Nephron (organoid): ENCODE data around the gene NCAM1.
"Not testable (repeated sequence)": the region's sequence is repeated elsewhere in the genome, so short reads cannot be mapped to it uniquely, and the experiment has no call there.

ENCODE experiments used
- H3K27ac Mint-ChIP-seq, 3 experiments: 2 replicates each; pipeline ENCODE4 v1.8.0; 2020; ENCODE audit warnings: mixed read lengths in 3 of 3, mild to moderate bottlenecking in 2 of 3, moderate library complexity in 1 of 3
- H3K27me3 Mint-ChIP-seq: 2 replicates; pipeline ENCODE4 v1.8.0; 2021; ENCODE audit warnings: low read depth, mild to moderate bottlenecking, moderate library complexity, mixed read lengths
- H3K36me3 Mint-ChIP-seq: 2 replicates; pipeline ENCODE4 v1.8.0; 2020; ENCODE audit warnings: low read depth, mixed read lengths
- H3K4me1 Mint-ChIP-seq: 2 replicates; pipeline ENCODE4 v1.8.0; 2020; ENCODE audit warnings: mixed read lengths
- H3K4me3 Mint-ChIP-seq, 3 experiments: 2 replicates each; pipeline ENCODE4 v1.8.0; 2020; ENCODE audit warnings: mild to moderate bottlenecking in 3 of 3, mixed read lengths in 3 of 3, moderate library complexity in 2 of 3
- H3K9me3 Mint-ChIP-seq: 2 replicates; pipeline ENCODE4 v1.8.0; 2020; ENCODE audit warnings: mixed read lengths
- CTCF ChIP-seq, 3 experiments: fragments of 200-600 bp; sonication (generic); IDR thresholded peaks; one replicate each; pipeline ENCODE4 v1.5.0; 2021; ENCODE audit warnings: antibody characterized with exemption in 3 of 3; ENCODE audit not compliant: unreplicated experiment in 3 of 3

The NCAM1 gene

DNA sequence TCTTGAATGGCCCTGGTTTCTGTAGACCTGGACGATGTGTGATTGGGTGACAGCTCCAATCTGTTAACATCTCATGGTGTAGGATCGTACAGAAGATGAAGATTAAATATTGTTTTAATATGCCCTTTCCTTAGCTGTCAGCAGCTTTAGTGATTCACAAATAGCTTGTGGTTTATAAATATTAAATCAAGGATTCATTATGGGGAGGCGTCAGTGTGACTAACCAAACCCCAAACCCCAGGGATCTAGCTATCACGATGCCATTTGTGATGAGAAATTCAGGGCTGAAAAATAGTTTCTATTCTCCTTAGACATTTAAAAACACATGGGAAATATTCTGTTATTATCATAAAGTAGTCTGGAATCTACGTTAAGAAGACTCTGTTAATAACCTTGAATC lies 73.4 kb downstream of the NCAM1 start:
- TF ChIP-seq CTCF (IDR thresholded peaks at IDR 0.05; ENCODE audit: unreplicated experiment in 3 of 3): no peak
- Mint-ChIP-seq H3K9me3 (no peaks in the 10 kb centered on the region), H3K27me3 (no peaks in the 10 kb centered on the region), H3K36me3 (peaks cover 7% of the 10 kb centered on the region), H3K4me3 (no peak overlapping the region), H3K4me1 (peaks cover 67% of the 10 kb centered on the region), H3K27ac (no peak overlapping the region)

- H3K4me1 Mint-ChIP-seq: peaks cover 61% of the 10 kb centered on the region
- no peak overlapping the region for H3K27ac Mint-ChIP-seq
- H3K27me3 Mint-ChIP-seq: no peaks in the 10 kb centered on the region
- H3K9me3 Mint-ChIP-seq: no peaks in the 10 kb centered on the region
- no peak overlapping the region for H3K4me3 Mint-ChIP-seq
- no peak for TF ChIP-seq CTCF (IDR thresholded peaks at IDR 0.05; ENCODE audit: unreplicated experiment in 3 of 3)
- H3K36me3 Mint-ChIP-seq: peaks cover 7% of the 10 kb centered on the region
Observed at GRCh38 chr11:113035708-113036107, 74.5 kb downstream of the NCAM1 start.

- Mint-ChIP-seq H3K4me1 (peaks cover 21% of the 10 kb centered on the region), H3K27me3 (no peaks in the 10 kb centered on the region), H3K36me3 (peaks cover 44% of the 10 kb centered on the region), H3K9me3 (peaks cover 4% of the 10 kb centered on the region), H3K27ac (no peak overlapping the region), H3K4me3 (no peak overlapping the region)
- no peak for TF ChIP-seq CTCF (IDR thresholded peaks at IDR 0.05; ENCODE audit: unreplicated experiment in 3 of 3)
Observed at GRCh38 chr11:113043698-113044097, 82.5 kb downstream of the NCAM1 start.

DNA sequence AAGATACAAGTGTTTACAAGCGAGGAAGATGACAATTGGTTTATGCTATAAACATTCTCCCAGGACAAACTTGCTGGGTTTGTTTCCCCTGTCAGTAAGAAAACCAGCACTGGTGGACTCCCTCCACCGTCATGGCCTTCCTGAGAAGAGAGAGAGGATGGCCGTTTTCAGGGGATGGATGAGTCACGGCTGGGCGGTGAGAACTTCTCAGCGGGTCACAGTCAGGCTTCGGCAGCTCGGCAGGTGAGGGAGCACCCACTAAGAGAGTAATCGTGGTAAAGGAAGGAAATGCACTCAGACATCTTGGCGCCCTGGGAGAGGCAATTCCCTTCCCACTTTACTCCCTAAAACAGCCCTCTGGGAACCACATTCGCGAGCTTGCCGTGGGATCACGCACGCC lies 83.9 kb downstream of the NCAM1 start:
- H3K36me3 Mint-ChIP-seq: peaks cover 58% of the 10 kb centered on the region
- peaks cover 8% of the 10 kb centered on the region for H3K9me3 Mint-ChIP-seq
- H3K4me3 Mint-ChIP-seq: no peak overlapping the region
- H3K27ac Mint-ChIP-seq: no peak overlapping the region
- peaks cover 16% of the 10 kb centered on the region for H3K4me1 Mint-ChIP-seq
- no peak for TF ChIP-seq CTCF (IDR thresholded peaks at IDR 0.05; ENCODE audit: unreplicated experiment in 3 of 3)
- no peaks in the 10 kb centered on the region for H3K27me3 Mint-ChIP-seq

DNA sequence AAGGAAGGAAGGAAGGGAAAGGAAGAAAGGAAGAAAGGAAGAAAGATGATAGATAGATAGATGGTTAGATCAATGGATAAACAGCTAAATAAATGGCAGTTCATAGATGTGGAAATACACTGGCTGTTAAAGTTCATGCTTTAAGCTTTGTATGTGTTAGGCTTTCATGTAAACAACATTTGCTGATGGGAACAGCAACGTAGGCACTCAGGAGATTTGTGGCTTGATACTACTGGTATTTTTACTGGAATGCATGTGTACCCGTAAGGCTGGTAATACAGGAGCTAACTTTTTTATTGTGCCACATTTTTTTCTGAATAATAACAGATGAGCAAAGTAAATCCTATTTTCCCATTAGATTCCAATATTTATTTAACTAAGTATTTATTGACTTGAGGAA lies 85.6 kb downstream of the NCAM1 start:
- H3K4me1 Mint-ChIP-seq: peaks cover 13% of the 10 kb centered on the region
- H3K27me3 Mint-ChIP-seq: no peaks in the 10 kb centered on the region
- H3K27ac Mint-ChIP-seq: no peak overlapping the region
- peaks cover 66% of the 10 kb centered on the region for H3K36me3 Mint-ChIP-seq
- no peak overlapping the region for H3K4me3 Mint-ChIP-seq
- TF ChIP-seq CTCF (IDR thresholded peaks at IDR 0.05; ENCODE audit: unreplicated experiment in 3 of 3): no peak
- H3K9me3 Mint-ChIP-seq: peaks cover 8% of the 10 kb centered on the region

GRCh38 chr11:113048820-113049768 lies 87.9 kb downstream of the NCAM1 start:
- Mint-ChIP-seq H3K4me3 (no peak overlapping the region), H3K36me3 (peaks cover 57% of the 10 kb centered on the region), H3K27ac (no peak overlapping the region), H3K9me3 (peaks cover 8% of the 10 kb centered on the region), H3K27me3 (no peaks in the 10 kb centered on the region), H3K4me1 (no peaks in the 10 kb centered on the region)
- TF ChIP-seq CTCF (IDR thresholded peaks at IDR 0.05; ENCODE audit: unreplicated experiment in 3 of 3): no peak

DNA sequence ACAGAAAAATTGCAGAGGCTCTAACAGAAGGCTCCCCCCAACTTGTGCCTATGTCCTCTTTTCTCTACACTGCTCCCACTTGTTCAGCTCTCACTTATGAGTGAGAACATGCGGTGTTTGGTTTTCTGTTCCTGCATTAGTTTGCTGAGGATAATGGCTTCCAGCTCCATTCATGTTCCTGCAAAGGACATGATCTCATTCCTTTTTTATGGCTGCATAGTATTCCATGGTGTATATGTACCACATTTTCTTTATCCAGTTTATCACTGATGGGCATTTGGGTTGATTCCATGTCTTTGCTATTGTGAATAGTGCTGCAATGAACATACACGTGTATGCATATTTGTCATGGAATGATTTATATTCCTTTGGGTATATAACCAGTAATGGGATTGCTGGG lies 91.8 kb downstream of the NCAM1 start:
- peaks cover 13% of the 10 kb centered on the region for H3K4me1 Mint-ChIP-seq
- peaks cover 56% of the 10 kb centered on the region for H3K36me3 Mint-ChIP-seq
- H3K4me3 Mint-ChIP-seq, H3K9me3 Mint-ChIP-seq, H3K27ac Mint-ChIP-seq, H3K27me3 Mint-ChIP-seq: not testable (repeated sequence)
